GM10248 (cell line): Measurements from ENCODE around the gene PLPP1.

Experiments
- CTCF ChIA-PET: fragments of 300-600 bp; sonication (Branson Sonifier 250); formaldehyde crosslinking; extraction: SDS; loops from one replicate; lab custom pipeline; 2021; ENCODE audit warnings: antibody characterized with exemption; lab: Yijun Ruan, JAX
- POLR2A ChIA-PET: fragments of 350-650 bp; sonication (Branson Sonifier 250); formaldehyde crosslinking; extraction: SDS; loops from one replicate; lab custom pipeline; 2020; ENCODE audit warnings: antibody characterized with exemption; lab: Yijun Ruan, JAX
- DNase-seq: peaks from one replicate; pipeline ENCODE4 v3.0.0; 2012; ENCODE audit errors: extremely low spot score
- TF ChIP-seq, protein P1 (sequence below): IDR thresholded peaks from 2 replicates; pipeline ENCODE4 v1.5.1; 2012; ENCODE audit warnings: mild to moderate bottlenecking, low read depth; ENCODE audit errors: extremely low read depth, missing control alignments, control extremely low read depth

PLPP1 gene

DNA sequence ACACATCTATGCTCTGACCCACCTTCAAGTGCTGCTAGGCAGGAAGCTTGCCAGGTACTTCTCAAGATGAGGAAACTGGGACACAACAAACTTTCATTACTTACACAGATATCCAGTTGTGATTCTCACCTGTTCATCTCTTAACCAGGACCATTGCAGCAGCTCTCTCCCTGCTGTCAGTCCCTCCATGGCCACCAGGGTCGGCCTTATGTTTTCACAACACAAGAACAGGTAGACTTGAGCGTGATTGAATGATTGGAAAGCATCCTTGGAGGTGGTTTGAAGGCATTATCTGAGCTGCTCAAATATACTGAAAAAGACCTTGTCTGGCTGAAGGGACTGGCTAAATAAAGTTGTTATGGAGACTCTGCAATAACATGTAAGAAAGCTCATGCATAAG is 132.6 kb downstream of the PLPP1 start:
- DNase-seq = no peak
- CTCF ChIA-PET = interaction anchor here (1.2 to 1.6 kb wide), 5 partner anchors 9 to 290 kb away, joined by 3 to 6 read pairs (median 3); no protein-coding TSS in a partner anchor
- POLR2A ChIA-PET = no interaction called here
- TF ChIP-seq, protein P1, sequence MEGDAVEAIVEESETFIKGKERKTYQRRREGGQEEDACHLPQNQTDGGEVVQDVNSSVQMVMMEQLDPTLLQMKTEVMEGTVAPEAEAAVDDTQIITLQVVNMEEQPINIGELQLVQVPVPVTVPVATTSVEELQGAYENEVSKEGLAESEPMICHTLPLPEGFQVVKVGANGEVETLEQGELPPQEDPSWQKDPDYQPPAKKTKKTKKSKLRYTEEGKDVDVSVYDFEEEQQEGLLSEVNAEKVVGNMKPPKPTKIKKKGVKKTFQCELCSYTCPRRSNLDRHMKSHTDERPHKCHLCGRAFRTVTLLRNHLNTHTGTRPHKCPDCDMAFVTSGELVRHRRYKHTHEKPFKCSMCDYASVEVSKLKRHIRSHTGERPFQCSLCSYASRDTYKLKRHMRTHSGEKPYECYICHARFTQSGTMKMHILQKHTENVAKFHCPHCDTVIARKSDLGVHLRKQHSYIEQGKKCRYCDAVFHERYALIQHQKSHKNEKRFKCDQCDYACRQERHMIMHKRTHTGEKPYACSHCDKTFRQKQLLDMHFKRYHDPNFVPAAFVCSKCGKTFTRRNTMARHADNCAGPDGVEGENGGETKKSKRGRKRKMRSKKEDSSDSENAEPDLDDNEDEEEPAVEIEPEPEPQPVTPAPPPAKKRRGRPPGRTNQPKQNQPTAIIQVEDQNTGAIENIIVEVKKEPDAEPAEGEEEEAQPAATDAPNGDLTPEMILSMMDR = no peak

- no peak for DNase-seq
- POLR2A ChIA-PET = no interaction called here
- CTCF ChIA-PET = interaction anchor here (1.2 to 1.8 kb wide), 2 partner anchors 8 to 10 kb away, joined by 5 to 6 read pairs; no protein-coding TSS in a partner anchor
- TF ChIP-seq, protein P1 = no peak
Measured at GRCh38 chr5:55393501-55394175, 141.1 kb downstream of the PLPP1 start.

DNA sequence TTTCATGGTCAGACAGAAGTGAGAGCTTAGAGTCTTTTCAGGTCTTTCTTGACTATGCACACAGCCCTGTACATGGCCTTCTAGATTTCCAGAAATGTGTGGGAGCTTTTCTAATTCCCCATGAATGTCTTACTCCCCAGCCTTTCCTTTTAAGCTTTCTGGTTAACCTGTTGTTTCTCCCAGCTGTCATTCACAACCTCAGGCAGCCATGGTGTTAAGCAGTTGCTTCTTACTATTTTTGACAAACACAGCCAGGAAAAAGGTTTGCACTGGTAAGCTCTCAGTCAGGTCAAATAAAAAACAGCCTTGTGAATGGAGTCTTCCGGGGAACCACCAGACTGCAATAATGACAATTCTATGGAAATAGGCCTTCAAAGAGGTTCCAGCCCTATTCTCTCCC is 142.1 kb downstream of the PLPP1 start:
- ChIA-PET CTCF (interaction anchor here (0.7 to 1.8 kb wide), 5 partner anchors 9 to 250 kb away, joined by 3 to 6 read pairs (median 4); no protein-coding TSS in a partner anchor), POLR2A (no interaction called here)
- TF ChIP-seq, protein P1 = no peak
- DNase-seq = no peak

DNA sequence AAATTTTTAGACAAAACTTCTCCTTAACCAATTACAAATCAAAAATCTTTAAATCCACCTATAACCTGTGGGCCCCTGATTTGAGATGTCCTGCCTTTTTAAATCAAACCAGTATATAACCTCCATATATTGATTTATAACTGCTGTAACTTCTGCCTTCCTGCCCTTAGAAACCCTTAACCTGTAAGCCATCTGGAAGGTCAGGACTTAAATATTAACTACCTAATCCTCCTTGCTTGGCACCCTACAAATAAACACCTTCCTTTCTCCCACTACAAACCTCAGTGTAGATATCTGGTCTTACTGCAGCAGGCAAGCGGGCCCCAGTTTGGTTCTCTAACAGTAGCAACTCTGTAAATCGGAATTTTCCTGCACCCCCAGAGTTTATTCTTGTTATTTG is 143.1 kb downstream of the PLPP1 start:
- CTCF ChIA-PET = interaction anchor here (1.4 kb wide), 1 partner anchor 251 kb away, joined by 3 read pairs; no protein-coding TSS in a partner anchor
- TF ChIP-seq, protein P1 = no peak
- no peak for DNase-seq
- POLR2A ChIA-PET = no interaction called here

DNA sequence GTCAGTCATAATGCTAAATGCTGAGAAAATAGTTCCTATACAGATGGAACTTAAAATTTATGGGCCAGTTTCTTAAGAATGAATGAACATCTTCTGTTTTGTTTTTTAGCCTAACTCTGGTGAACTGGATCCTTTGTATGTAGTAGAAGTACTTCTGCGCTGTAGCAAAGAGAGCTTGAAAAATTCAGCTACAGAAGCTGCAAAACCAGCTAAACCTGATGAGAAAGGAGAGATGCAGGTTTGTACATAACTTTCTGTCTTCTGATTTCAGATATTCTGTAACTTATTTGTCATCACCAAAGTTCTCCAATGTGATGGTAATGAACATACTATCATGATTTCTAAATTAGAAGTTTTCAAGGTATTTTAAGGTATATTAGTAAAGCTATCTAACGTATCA is 146.9 kb downstream of the PLPP1 start:
- DNase-seq = no peak
- ChIA-PET POLR2A (no interaction called here), CTCF (interaction anchor here (1.0 kb wide), 1 partner anchor 18 kb away, joined by 3 read pairs; no protein-coding TSS in a partner anchor)
- TF ChIP-seq, protein P1 = no peak

DNA sequence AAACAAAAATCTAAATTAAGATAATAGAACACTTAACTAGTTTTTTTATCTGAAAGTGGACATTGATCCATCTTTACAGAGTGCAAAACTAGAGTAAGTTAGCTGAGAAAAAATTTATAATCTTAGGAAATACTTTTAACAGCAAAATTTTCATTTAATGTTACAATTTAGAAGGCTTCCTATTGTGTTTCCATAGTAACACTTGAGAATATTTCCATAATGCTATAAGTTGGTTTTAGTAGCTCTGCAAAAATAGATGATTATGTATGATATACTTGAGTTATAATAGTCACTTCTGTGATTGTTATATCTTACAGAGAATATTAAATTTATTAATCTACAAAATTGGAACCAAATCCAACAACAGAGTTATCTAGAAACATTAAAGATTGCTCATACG is 148.4 kb downstream of the PLPP1 start:
- POLR2A ChIA-PET = no interaction called here
- CTCF ChIA-PET = interaction anchor here (1.0 to 1.7 kb wide), 2 partner anchors 15 kb away, joined by 3 to 4 read pairs; no protein-coding TSS in a partner anchor
- TF ChIP-seq, protein P1 = no peak
- no peak for DNase-seq
